IMR-90 (cell line): ENCODE data around the gene DLX2.

Source experiments
- CEBPB ChIP-seq: IDR thresholded peaks from 2 replicates; pipeline ENCODE4 v1.6.1; 2012; ENCODE audit warnings: low read depth, low read length, improper control_type of control experiment
- MAZ ChIP-seq: IDR thresholded peaks from 2 replicates; pipeline ENCODE4 v1.6.1; 2012; ENCODE audit warnings: low read depth, mild to moderate bottlenecking, low read length, improper control_type of control experiment, moderate library complexity, borderline replicate concordance
- POLR2A ChIP-seq: IDR thresholded peaks from 2 replicates; pipeline ENCODE4 v1.6.1; 2012; ENCODE audit warnings: mild to moderate bottlenecking, low read depth, low read length
- RAD21 ChIP-seq: IDR thresholded peaks from 2 replicates; pipeline ENCODE4 v1.6.1; 2012; ENCODE audit warnings: low read length, improper control_type of control experiment
- TF ChIP-seq, protein P1 (sequence below): conservative IDR thresholded peaks from 2 replicates; pipeline ENCODE4 v1.5.1; 2012; ENCODE audit warnings: mild to moderate bottlenecking, low read depth, low read length, improper control_type of control experiment

DNA sequence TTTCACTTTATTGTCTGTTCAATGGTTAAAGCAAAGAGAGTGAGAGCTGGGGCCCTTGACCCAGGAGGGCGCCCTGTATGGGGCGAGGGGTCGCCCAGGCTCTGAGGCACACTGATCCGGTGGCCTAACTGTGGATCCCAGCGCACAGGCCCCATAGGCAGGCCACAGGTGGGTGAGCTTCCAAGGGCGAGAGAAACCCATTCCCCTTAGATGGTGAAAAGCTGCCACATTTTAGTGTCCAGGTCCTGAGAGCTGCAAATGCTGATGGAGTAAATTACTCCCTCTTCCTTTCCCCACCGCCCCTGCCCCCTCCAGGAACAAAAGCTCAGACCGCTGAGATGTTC lies 5.9 kb upstream of the DLX2 start:
- no peak for TF ChIP-seq POLR2A
- TF ChIP-seq, protein P1, sequence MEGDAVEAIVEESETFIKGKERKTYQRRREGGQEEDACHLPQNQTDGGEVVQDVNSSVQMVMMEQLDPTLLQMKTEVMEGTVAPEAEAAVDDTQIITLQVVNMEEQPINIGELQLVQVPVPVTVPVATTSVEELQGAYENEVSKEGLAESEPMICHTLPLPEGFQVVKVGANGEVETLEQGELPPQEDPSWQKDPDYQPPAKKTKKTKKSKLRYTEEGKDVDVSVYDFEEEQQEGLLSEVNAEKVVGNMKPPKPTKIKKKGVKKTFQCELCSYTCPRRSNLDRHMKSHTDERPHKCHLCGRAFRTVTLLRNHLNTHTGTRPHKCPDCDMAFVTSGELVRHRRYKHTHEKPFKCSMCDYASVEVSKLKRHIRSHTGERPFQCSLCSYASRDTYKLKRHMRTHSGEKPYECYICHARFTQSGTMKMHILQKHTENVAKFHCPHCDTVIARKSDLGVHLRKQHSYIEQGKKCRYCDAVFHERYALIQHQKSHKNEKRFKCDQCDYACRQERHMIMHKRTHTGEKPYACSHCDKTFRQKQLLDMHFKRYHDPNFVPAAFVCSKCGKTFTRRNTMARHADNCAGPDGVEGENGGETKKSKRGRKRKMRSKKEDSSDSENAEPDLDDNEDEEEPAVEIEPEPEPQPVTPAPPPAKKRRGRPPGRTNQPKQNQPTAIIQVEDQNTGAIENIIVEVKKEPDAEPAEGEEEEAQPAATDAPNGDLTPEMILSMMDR, result no peak
- no peak for TF ChIP-seq CEBPB
- no peak for TF ChIP-seq RAD21
- TF ChIP-seq MAZ, result no peak
